BE2C (cell line): Measurements from ENCODE around the gene LRP1.

Source experiments
- DNase-seq: peaks from one replicate; pipeline ENCODE4 v3.0.0-alpha.2; 2020
- H3K27me3 ChIP-seq: fragments of 250-450 bp; sonication (Bioruptor Pico); 2 replicates; pipeline ENCODE4 v1.5.1; 2020; ENCODE audit warnings: mild to moderate bottlenecking
- H3K36me3 ChIP-seq: fragments of 250-450 bp; sonication (Bioruptor Pico); 2 replicates; pipeline ENCODE4 v1.5.1; 2020; ENCODE audit warnings: mild to moderate bottlenecking
- H3K4me1 ChIP-seq: fragments of 250-450 bp; sonication (Bioruptor Pico); 2 replicates; pipeline ENCODE4 v1.5.1; 2020
- H3K4me3 ChIP-seq: 2 replicates; pipeline ENCODE4 v1.5.1; 2011; ENCODE audit warnings: low read depth, low read length
- H3K9me3 ChIP-seq: fragments of 250-450 bp; sonication (Bioruptor Pico); 2 replicates; pipeline ENCODE4 v1.5.1; 2020
- CTCF ChIP-seq: IDR thresholded peaks from 2 replicates; pipeline ENCODE4 v1.5.1; 2012; ENCODE audit warnings: mild to moderate bottlenecking, low read depth, low read length

The LRP1 gene

GRCh38 chr12:57143454-57143853, 15.2 kb downstream of the LRP1 start:
- no peak overlapping the region for H3K4me3 ChIP-seq
- H3K27me3 ChIP-seq, result no peaks in the 10 kb centered on the region
- H3K4me1 ChIP-seq, result 0 out of 2 replicates have a peak, but pooled peaks cover 3% of the 10 kb centered on the region
- H3K9me3 ChIP-seq, result no peaks in the 10 kb centered on the region
- H3K36me3 ChIP-seq, result peaks cover 6% of the 10 kb centered on the region; the same call in 1 of the 2 replicates
- DNase-seq, result no peak
- TF ChIP-seq CTCF, result no peak

GRCh38 chr12:57145460-57146059, 17.3 kb downstream of the LRP1 start:
- H3K36me3 ChIP-seq, result no peaks in the 10 kb centered on the region
- 0 out of 2 replicates have a peak, but pooled peaks cover 3% of the 10 kb centered on the region for H3K4me1 ChIP-seq
- H3K9me3 ChIP-seq, result no peaks in the 10 kb centered on the region
- DNase-seq, result no peak
- no peak for TF ChIP-seq CTCF
- H3K4me3 ChIP-seq, result no peak overlapping the region
- no peaks in the 10 kb centered on the region for H3K27me3 ChIP-seq

GRCh38 chr12:57146092-57146491, 17.8 kb downstream of the LRP1 start:
- no peak for TF ChIP-seq CTCF
- Histone ChIP-seq H3K4me3 (no peak overlapping the region), H3K9me3 (no peaks in the 10 kb centered on the region), H3K36me3 (no peaks in the 10 kb centered on the region), H3K27me3 (no peaks in the 10 kb centered on the region), H3K4me1 (0 out of 2 replicates have a peak, but pooled peaks cover 3% of the 10 kb centered on the region)
- no peak for DNase-seq

- TF ChIP-seq CTCF, result no peak
- H3K36me3 ChIP-seq, result no peaks in the 10 kb centered on the region
Observed at GRCh38 chr12:57146961-57147944, 19.0 kb downstream of the LRP1 start, which contains the start of gene LRP1-AS. TSS of gene LRP1-AS (minus strand) at chr12:57147619.

GRCh38 chr12:57148469-57149244, 20.4 kb downstream of the LRP1 start:
- DNase-seq, result no peak
- H3K4me1 ChIP-seq, result peaks cover 10% of the 10 kb centered on the region
- no peak for TF ChIP-seq CTCF
- H3K9me3 ChIP-seq, result no peaks in the 10 kb centered on the region
- H3K27me3 ChIP-seq, result no peaks in the 10 kb centered on the region
- no peaks in the 10 kb centered on the region for H3K36me3 ChIP-seq
- H3K4me3 ChIP-seq, result no peak overlapping the region

More at GRCh38 chr12:57146961-57147944, 19.0 kb downstream of the LRP1 start, which contains the start of gene LRP1-AS:
- DNase-seq, result no peak
- H3K4me3 ChIP-seq, result no peak within 1 kb of the TSS
- 0 out of 2 replicates have a peak, but pooled peaks cover 3% of the 10 kb centered on the region for H3K4me1 ChIP-seq
- H3K27me3 ChIP-seq, result no peaks in the 10 kb centered on the region
- H3K9me3 ChIP-seq, result no peaks in the 10 kb centered on the region
